ENCODE results near the gene MYH11. TPM values are rescaled to one million over a fixed set of nuclear protein-coding genes. Genes with fewer than 3 reads are reported as not detected.

The MYH11 gene
- total and polyA plus RNA-seq, 2 of the 13 experiments (the other 11 are each of a cell fraction or from before 2014, with no cell fraction given) = not detected

- peak; percentile 56 for TF ChIP-seq ARID3A (IDR thresholded peaks at IDR 0.05; ENCODE audit: low read depth, low read length)
- peak; percentile 78 for TF ChIP-seq ZNF263 (CRISPR knock-in tag; IDR thresholded peaks at IDR 0.05)
- TF ChIP-seq SOX13 (IDR thresholded peaks at IDR 0.05) = peak; percentile 44; the same call in 1 of the 2 replicates
- 0 out of 4 replicates have a peak, but pooled peaks of 1 of the 2 experiments have one; percentile 33 for TF ChIP-seq SOX13 (CRISPR knock-in tag; conservative IDR thresholded peaks at IDR 0.05 in 1 of 2, IDR thresholded peaks at IDR 0.05 in 1 of 2)
- TF ChIP-seq ZNF800 (CRISPR knock-in tag; IDR thresholded peaks at IDR 0.05) = peak; percentile 58; the same call in 1 of the 2 replicates
- TF ChIP-seq ZNF121 (CRISPR knock-in tag; IDR thresholded peaks at IDR 0.05) = 0 out of 2 replicates have a peak, but pooled peaks have one; percentile 11
- TF ChIP-seq ZNF513 (CRISPR knock-in tag; conservative IDR thresholded peaks at IDR 0.05) = 0 out of 2 replicates have a peak, but pooled peaks have one; percentile 54
- TF ChIP-seq ZEB1 (IDR thresholded peaks at IDR 0.05; ENCODE audit: insufficient replicate concordance, low read depth) = peak; percentile 67
- TF ChIP-seq BCL6 (CRISPR knock-in tag; IDR thresholded peaks at IDR 0.05) = peak; percentile 73
- 0 out of 2 replicates have a peak, but pooled peaks have one; percentile 29 for TF ChIP-seq ZFX (CRISPR knock-in tag; IDR thresholded peaks at IDR 0.05; ENCODE audit: low read depth)
- TF ChIP-seq, protein P1, sequence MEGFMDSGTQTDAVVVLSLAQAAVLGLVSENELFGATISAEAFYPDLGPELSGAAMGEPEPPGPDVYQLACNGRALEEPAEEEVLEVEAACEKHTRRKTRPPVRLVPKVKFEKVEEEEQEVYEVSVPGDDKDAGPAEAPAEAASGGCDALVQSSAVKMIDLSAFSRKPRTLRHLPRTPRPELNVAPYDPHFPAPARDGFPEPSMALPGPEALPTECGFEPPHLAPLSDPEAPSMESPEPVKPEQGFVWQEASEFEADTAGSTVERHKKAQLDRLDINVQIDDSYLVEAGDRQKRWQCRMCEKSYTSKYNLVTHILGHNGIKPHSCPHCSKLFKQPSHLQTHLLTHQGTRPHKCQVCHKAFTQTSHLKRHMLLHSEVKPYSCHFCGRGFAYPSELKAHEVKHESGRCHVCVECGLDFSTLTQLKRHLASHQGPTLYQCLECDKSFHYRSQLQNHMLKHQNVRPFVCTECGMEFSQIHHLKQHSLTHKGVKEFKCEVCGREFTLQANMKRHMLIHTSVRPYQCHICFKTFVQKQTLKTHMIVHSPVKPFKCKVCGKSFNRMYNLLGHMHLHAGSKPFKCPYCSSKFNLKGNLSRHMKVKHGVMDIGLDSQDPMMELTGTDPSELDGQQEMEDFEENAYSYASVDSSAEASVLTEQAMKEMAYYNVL (CRISPR knock-in tag; IDR thresholded peaks at IDR 0.05; ENCODE audit: borderline replicate concordance) = peak; percentile 7; the same call in 1 of the 2 replicates
- 0 out of 2 replicates have a peak, but pooled peaks have one; percentile 46 for TF ChIP-seq ZFP90 (CRISPR knock-in tag; IDR thresholded peaks at IDR 0.05; ENCODE audit: borderline replicate concordance)
- TF ChIP-seq ARNT2 (CRISPR knock-in tag; IDR thresholded peaks at IDR 0.05; ENCODE audit: low read depth) = 0 out of 2 replicates have a peak, but pooled peaks have one; percentile 20
- peak; percentile 28; the same call in 1 of the 2 replicates for TF ChIP-seq RCOR2 (CRISPR knock-in tag; IDR thresholded peaks at IDR 0.05)
- TF ChIP-seq HHEX (CRISPR knock-in tag; IDR thresholded peaks at IDR 0.05) = no peak
- TF ChIP-seq SMAD3 (CRISPR knock-in tag; IDR thresholded peaks at IDR 0.05) = peak; percentile 49; the same call in 1 of the 2 replicates
- TF ChIP-seq NFIC (IDR thresholded peaks at IDR 0.05; ENCODE audit: low read length) = 0 out of 2 replicates have a peak, but pooled peaks have one; percentile 46
- TF ChIP-seq ARHGAP35 (CRISPR knock-in tag; IDR thresholded peaks at IDR 0.05; ENCODE audit: borderline replicate concordance) = no peak
- peak; percentile 67 for TF ChIP-seq ZNF781 (CRISPR knock-in tag; IDR thresholded peaks at IDR 0.05; ENCODE audit: borderline replicate concordance, not compliant biosample characterization)
- TF ChIP-seq, protein P2, sequence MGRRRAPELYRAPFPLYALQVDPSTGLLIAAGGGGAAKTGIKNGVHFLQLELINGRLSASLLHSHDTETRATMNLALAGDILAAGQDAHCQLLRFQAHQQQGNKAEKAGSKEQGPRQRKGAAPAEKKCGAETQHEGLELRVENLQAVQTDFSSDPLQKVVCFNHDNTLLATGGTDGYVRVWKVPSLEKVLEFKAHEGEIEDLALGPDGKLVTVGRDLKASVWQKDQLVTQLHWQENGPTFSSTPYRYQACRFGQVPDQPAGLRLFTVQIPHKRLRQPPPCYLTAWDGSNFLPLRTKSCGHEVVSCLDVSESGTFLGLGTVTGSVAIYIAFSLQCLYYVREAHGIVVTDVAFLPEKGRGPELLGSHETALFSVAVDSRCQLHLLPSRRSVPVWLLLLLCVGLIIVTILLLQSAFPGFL (CRISPR knock-in tag; IDR thresholded peaks at IDR 0.05) = no peak
- peak; percentile 53; the same call in 1 of the 2 replicates for TF ChIP-seq THAP11 (CRISPR knock-in tag; IDR thresholded peaks at IDR 0.05)
These were observed 42.8 kb upstream of the MYH11 start (continued) for GRCh38 chr16:15899538-15900100.

All from HepG2 (cell line).